ENCODE measurements around the gene PRKN.

PRKN gene

GRCh38 chr6:162772466-162772865 is 44.9 kb upstream of the PRKN start:
- no peaks in the 10 kb centered on the region for H3F3A ChIP-seq (ENCODE audit: insufficient read depth, low read length)
- no peak overlapping the region for H3K4me3 ChIP-seq (ENCODE audit: low read length)
- H3K36me3 ChIP-seq (replicated peaks; ENCODE audit: insufficient read depth, low read length): no peaks in the 10 kb centered on the region
- TF ChIP-seq EZH2phosphoT487 (IDR thresholded peaks at IDR 0.05; ENCODE audit: low read length): no peak
- TF ChIP-seq, protein P1, sequence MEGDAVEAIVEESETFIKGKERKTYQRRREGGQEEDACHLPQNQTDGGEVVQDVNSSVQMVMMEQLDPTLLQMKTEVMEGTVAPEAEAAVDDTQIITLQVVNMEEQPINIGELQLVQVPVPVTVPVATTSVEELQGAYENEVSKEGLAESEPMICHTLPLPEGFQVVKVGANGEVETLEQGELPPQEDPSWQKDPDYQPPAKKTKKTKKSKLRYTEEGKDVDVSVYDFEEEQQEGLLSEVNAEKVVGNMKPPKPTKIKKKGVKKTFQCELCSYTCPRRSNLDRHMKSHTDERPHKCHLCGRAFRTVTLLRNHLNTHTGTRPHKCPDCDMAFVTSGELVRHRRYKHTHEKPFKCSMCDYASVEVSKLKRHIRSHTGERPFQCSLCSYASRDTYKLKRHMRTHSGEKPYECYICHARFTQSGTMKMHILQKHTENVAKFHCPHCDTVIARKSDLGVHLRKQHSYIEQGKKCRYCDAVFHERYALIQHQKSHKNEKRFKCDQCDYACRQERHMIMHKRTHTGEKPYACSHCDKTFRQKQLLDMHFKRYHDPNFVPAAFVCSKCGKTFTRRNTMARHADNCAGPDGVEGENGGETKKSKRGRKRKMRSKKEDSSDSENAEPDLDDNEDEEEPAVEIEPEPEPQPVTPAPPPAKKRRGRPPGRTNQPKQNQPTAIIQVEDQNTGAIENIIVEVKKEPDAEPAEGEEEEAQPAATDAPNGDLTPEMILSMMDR (IDR thresholded peaks at IDR 0.05; ENCODE audit: low read length): no peak
- no peak for TF ChIP-seq EZH2 (optimal IDR thresholded peaks at IDR 0.05; ENCODE audit: low read depth, low read length)
- H2AFZ ChIP-seq (ENCODE audit: low read length): no peak overlapping the region
- no peaks in the 10 kb centered on the region for H4K20me1 ChIP-seq (ENCODE audit: insufficient read depth, low read length)
- no peaks in the 10 kb centered on the region for H3K4me1 ChIP-seq (ENCODE audit: low read length)
- no peak for DNase-seq
- H3K27me3 ChIP-seq (replicated peaks; ENCODE audit: insufficient read depth, low read length): no peaks in the 10 kb centered on the region
- H3K79me2 ChIP-seq (ENCODE audit: low read length): no peaks in the 10 kb centered on the region
- no peak overlapping the region for H3K27ac ChIP-seq (ENCODE audit: low read length)
- no peaks in the 10 kb centered on the region for H3K9me3 ChIP-seq (replicated peaks; ENCODE audit: insufficient read depth, low read length)
- H3K9ac ChIP-seq (ENCODE audit: low read length): no peak overlapping the region
- H3K4me2 ChIP-seq (ENCODE audit: low read depth, low read length): no peak overlapping the region
- no peaks in the 10 kb centered on the region for H3K9me2 ChIP-seq (replicated peaks; ENCODE audit: insufficient read depth, low read length)

DNA sequence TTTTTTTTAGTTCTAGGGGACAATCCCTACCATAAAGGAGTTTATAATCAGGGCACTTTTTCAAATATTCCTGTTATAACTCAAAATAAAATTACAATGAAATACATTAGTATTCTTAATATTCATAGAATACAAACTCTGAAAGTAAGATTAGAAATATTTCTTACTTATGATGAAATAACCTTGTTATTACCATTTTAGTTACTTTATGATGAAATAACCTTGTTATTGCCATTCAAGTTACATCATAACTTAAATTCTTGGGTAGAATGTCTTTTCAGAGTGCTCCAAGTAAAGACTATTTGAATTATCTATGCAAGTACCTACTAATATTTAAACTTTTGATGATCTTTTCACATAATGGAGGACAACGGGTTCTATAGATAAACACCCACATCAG is 43.4 kb upstream of the PRKN start:
- Histone ChIP-seq H3K4me3 (ENCODE audit: low read length) (no peak overlapping the region), H3F3A (ENCODE audit: insufficient read depth, low read length) (no peaks in the 10 kb centered on the region), H3K27ac (ENCODE audit: low read length) (no peak overlapping the region), H3K9me2 (replicated peaks; ENCODE audit: insufficient read depth, low read length) (no peaks in the 10 kb centered on the region), H2AFZ (ENCODE audit: low read length) (no peak overlapping the region), H3K27me3 (replicated peaks; ENCODE audit: insufficient read depth, low read length) (no peaks in the 10 kb centered on the region), H3K4me2 (ENCODE audit: low read depth, low read length) (no peak overlapping the region), H3K9ac (ENCODE audit: low read length) (no peak overlapping the region), H3K9me3 (replicated peaks; ENCODE audit: insufficient read depth, low read length) (no peaks in the 10 kb centered on the region), H3K36me3 (replicated peaks; ENCODE audit: insufficient read depth, low read length) (no peaks in the 10 kb centered on the region), H3K4me1 (ENCODE audit: low read length) (no peaks in the 10 kb centered on the region), H3K79me2 (ENCODE audit: low read length) (no peaks in the 10 kb centered on the region), H4K20me1 (ENCODE audit: insufficient read depth, low read length) (no peaks in the 10 kb centered on the region)
- TF ChIP-seq EZH2phosphoT487 (IDR thresholded peaks at IDR 0.05; ENCODE audit: low read length) (no peak), EZH2 (optimal IDR thresholded peaks at IDR 0.05; ENCODE audit: low read depth, low read length) (no peak)
- TF ChIP-seq, protein P1 (IDR thresholded peaks at IDR 0.05; ENCODE audit: low read length): no peak
- no peak for DNase-seq

DNA sequence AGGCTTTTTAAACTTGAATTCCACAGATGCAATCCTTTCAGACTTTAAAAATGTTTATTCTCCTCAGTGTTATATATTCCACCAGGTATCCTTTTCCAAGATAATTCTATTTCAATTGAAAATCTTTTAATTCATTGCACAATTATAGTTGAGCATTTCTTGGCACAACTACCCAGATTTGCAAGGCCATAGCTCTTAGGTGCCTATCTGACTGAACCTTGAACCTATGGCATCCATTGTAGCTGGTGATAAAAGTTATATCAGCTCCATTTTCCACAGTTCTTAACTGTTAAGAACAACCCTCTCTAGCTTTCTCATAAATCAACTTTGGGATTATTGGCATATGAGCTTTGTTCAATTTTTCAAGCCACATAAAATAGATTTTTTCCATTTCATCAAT is 42.6 kb upstream of the PRKN start:
- Histone ChIP-seq H3F3A (ENCODE audit: insufficient read depth, low read length) (no peaks in the 10 kb centered on the region), H3K9me2 (replicated peaks; ENCODE audit: insufficient read depth, low read length) (no peaks in the 10 kb centered on the region), H4K20me1 (ENCODE audit: insufficient read depth, low read length) (no peaks in the 10 kb centered on the region), H3K4me3 (ENCODE audit: low read length) (no peak overlapping the region), H3K27me3 (replicated peaks; ENCODE audit: insufficient read depth, low read length) (no peaks in the 10 kb centered on the region), H3K36me3 (replicated peaks; ENCODE audit: insufficient read depth, low read length) (no peaks in the 10 kb centered on the region), H3K79me2 (ENCODE audit: low read length) (no peaks in the 10 kb centered on the region), H3K4me2 (ENCODE audit: low read depth, low read length) (no peak overlapping the region), H3K27ac (ENCODE audit: low read length) (no peak overlapping the region), H3K9me3 (replicated peaks; ENCODE audit: insufficient read depth, low read length) (no peaks in the 10 kb centered on the region), H3K4me1 (ENCODE audit: low read length) (no peaks in the 10 kb centered on the region), H3K9ac (ENCODE audit: low read length) (no peak overlapping the region), H2AFZ (ENCODE audit: low read length) (no peak overlapping the region)
- DNase-seq: no peak
- TF ChIP-seq EZH2 (optimal IDR thresholded peaks at IDR 0.05; ENCODE audit: low read depth, low read length) (no peak), EZH2phosphoT487 (IDR thresholded peaks at IDR 0.05; ENCODE audit: low read length) (no peak)
- TF ChIP-seq, protein P1 (IDR thresholded peaks at IDR 0.05; ENCODE audit: low read length): no peak
